ENCODE results near the gene MYO6. TPM values are rescaled to one million over a fixed set of nuclear protein-coding genes. Genes with fewer than 3 reads are reported as not detected.

The MYO6 gene
- total RNA-seq, 1 donor from 2014 or later = 62.7 TPM

GRCh38 chr6:75932067-75932466, 183.0 kb downstream of the MYO6 start:
- no peaks in the 10 kb centered on the region for H3K9me3 ChIP-seq
- no peak overlapping the region for H3K27ac ChIP-seq
- H3K4me3 ChIP-seq = no peak overlapping the region
- peaks cover 3% of the 10 kb centered on the region for H3K27me3 ChIP-seq (ENCODE audit: low read depth)
- intact Hi-C loops (cut with DNase I) = no loop called here
- TF ChIP-seq CTCF (IDR thresholded peaks at IDR 0.05) = no peak
- peaks cover 14% of the 10 kb centered on the region for H3K4me1 ChIP-seq
- no peaks in the 10 kb centered on the region for H3K36me3 ChIP-seq
- DNase-seq (no peak), ATAC-seq (no peak)

- peak; percentile 51 to 63 for ATAC-seq
- no peak overlapping the region for H3K4me3 ChIP-seq
- H3K27ac ChIP-seq = no peak overlapping the region
- DNase-seq = no peak
- no peak for TF ChIP-seq CTCF (IDR thresholded peaks at IDR 0.05)
- H3K27me3 ChIP-seq (ENCODE audit: low read depth) = peaks cover 3% of the 10 kb centered on the region
- H3K36me3 ChIP-seq = no peaks in the 10 kb centered on the region
- intact Hi-C loops (cut with DNase I) = no loop called here
- H3K4me1 ChIP-seq = peaks cover 14% of the 10 kb centered on the region
- H3K9me3 ChIP-seq = no peaks in the 10 kb centered on the region
These were observed 184.4 kb downstream of the MYO6 start for GRCh38 chr6:75933387-75933975.

- H3K27ac ChIP-seq = no peak overlapping the region
- peak; percentile 69 for TF ChIP-seq CTCF (IDR thresholded peaks at IDR 0.05)
- H3K36me3 ChIP-seq = no peaks in the 10 kb centered on the region
- DNase-seq (no peak), ATAC-seq (peak; percentile 72 to 81)
- H3K4me1 ChIP-seq = peaks cover 14% of the 10 kb centered on the region
- intact Hi-C loops (cut with DNase I) = no loop called here
- peak overlapping the region; percentile 48 for H3K4me3 ChIP-seq
- no peaks in the 10 kb centered on the region for H3K9me3 ChIP-seq
- H3K27me3 ChIP-seq (ENCODE audit: low read depth) = peaks cover 3% of the 10 kb centered on the region
These were observed 185.8 kb downstream of the MYO6 start for GRCh38 chr6:75934643-75935472.

- Histone ChIP-seq H3K9me3 (no peaks in the 10 kb centered on the region), H3K27me3 (ENCODE audit: low read depth) (peaks cover 3% of the 10 kb centered on the region), H3K27ac (no peak overlapping the region), H3K4me3 (peak overlapping the region; percentile 48), H3K4me1 (peaks cover 14% of the 10 kb centered on the region), H3K36me3 (no peaks in the 10 kb centered on the region)
- TF ChIP-seq CTCF (IDR thresholded peaks at IDR 0.05) = no peak
- ATAC-seq = no peak
- intact Hi-C loops (cut with DNase I) = no loop called here
- DNase-seq = no peak
These were observed 186.4 kb downstream of the MYO6 start for GRCh38 chr6:75935473-75935793.

- Histone ChIP-seq H3K27ac (no peak overlapping the region), H3K27me3 (ENCODE audit: low read depth) (peaks cover 3% of the 10 kb centered on the region), H3K9me3 (no peaks in the 10 kb centered on the region), H3K4me1 (peaks cover 14% of the 10 kb centered on the region), H3K4me3 (no peak overlapping the region), H3K36me3 (no peaks in the 10 kb centered on the region)
- no peak for ATAC-seq
- no peak for DNase-seq
- intact Hi-C loops (cut with DNase I) = no loop called here
- no peak for TF ChIP-seq CTCF (IDR thresholded peaks at IDR 0.05)
These were observed 187.6 kb downstream of the MYO6 start for GRCh38 chr6:75936682-75937081.
